Muscle of leg (tissue), 11 donors: Measurements from ENCODE around the gene FREM3. TPM values are rescaled to one million over a fixed set of nuclear protein-coding genes. Genes with fewer than 3 reads are reported as not detected.

Source experiments
- DNase-seq: peaks from one replicate; pipeline ENCODE4 v3.0.0; 2013
- H3K27ac ChIP-seq: one replicate; pipeline ENCODE4 v1.5.1; 2013; ENCODE audit warnings: mild to moderate bottlenecking, low read length, control low read depth
- H3K27me3 ChIP-seq: one replicate; pipeline ENCODE4 v1.6.1; 2013; ENCODE audit warnings: low read length; ENCODE audit not compliant: control insufficient read depth, insufficient read depth
- H3K36me3 ChIP-seq: one replicate; pipeline ENCODE4 v1.6.1; 2013; ENCODE audit warnings: low read length; ENCODE audit not compliant: control insufficient read depth, insufficient read depth
- H3K4me1 ChIP-seq: one replicate; pipeline ENCODE4 v1.6.1; 2013; ENCODE audit warnings: low read length; ENCODE audit not compliant: control insufficient read depth, insufficient read depth
- H3K4me3 ChIP-seq: one replicate; pipeline ENCODE4 v1.5.1; 2013; ENCODE audit warnings: low read length, control low read depth
- H3K9me3 ChIP-seq: replicated peaks from 2 replicates; pipeline ENCODE4 v1.6.1; 2013; ENCODE audit warnings: low read depth, low read length; ENCODE audit not compliant: control insufficient read depth
- WGBS: methylation state at CpG from one replicate; pipeline ENCODE4 v1.1.5; 2013; ENCODE audit warnings: missing lambda C conversion rate; ENCODE audit not compliant: insufficient coverage; 5-methylcytosine and 5-hydroxymethylcytosine counted together
- polyA plus RNA-seq, 8 donors: library from polyadenylated mRNA; unstranded; fragments of 120-200 nt; gene quantifications; one replicate each; pipeline versions ENCODE4 v1.2.1 to v1.2.3, GENCODE V29; 2013; ENCODE audit warnings: inconsistent platforms in 1 of 8, low replicate concordance in 1 of 8; ENCODE audit not compliant: insufficient read length in 8 of 8, insufficient read depth in 1 of 8
- total RNA-seq: library from RNA; stranded (reverse); fragments of 120-200 nt; gene quantifications from one replicate; pipeline ENCODE4 v1.2.4, GENCODE V29; 2013

The FREM3 gene
- total and polyA plus RNA-seq, 9 donors, result 0.05 to 0.64 (median 0.15) TPM

DNA sequence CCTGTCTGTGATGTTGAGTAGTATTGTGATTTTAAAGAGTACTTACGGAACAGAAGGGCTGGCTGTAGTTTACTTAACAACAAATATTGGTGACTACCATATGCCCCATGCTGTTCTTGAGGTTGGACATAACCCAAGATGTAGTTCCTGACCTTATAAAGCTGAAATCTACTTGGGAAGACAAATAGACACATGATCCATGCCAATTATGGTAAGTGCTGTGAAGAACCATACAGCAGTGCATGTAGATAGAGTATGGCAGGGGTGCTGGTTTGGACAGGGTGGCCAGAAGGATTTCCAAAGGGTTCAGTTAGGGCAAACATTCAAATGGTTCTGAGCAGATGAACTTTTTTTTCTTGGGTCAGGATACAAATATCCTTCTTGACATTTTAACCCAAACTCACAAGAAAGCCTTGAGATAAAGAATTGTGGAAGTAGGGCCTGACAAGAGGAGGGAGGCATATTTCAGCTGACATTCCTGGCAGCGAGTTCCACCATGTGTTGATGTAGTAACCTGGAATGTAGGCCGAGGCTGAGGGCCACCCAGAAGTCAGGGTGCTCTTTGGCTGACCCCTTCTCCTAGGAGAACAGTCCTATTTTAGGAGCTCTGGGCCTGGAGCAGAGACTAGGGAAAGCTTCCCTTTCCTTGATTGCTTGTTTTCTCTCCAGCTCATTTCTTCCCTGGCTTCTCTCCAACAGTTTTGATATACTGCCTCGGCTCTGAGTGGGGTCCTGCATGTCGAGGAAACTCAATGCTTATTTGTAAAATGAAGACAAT lies 74.2 kb downstream of the FREM3 start:
- Histone ChIP-seq H3K27ac (peak overlapping the region; percentile 76), H3K4me3 (no peak overlapping the region), H3K4me1 (peaks cover 7% of the 10 kb centered on the region), H3K9me3 (no peaks in the 10 kb centered on the region), H3K36me3 (no peaks in the 10 kb centered on the region), H3K27me3 (no peaks in the 10 kb centered on the region)
- WGBS, result 0% methylated on average over 1 of the region's 5 CpGs
- DNase-seq, result peak; percentile 97

GRCh38 chr4:143625632-143626031 lies 74.8 kb downstream of the FREM3 start:
- Histone ChIP-seq H3K27ac (peak overlapping the region; percentile 76), H3K4me3 (no peak overlapping the region), H3K9me3 (no peaks in the 10 kb centered on the region), H3K4me1 (peaks cover 7% of the 10 kb centered on the region), H3K27me3 (no peaks in the 10 kb centered on the region), H3K36me3 (no peaks in the 10 kb centered on the region)
- WGBS, result no CpG with 5 or more reads among the region's 4 CpGs
- no peak for DNase-seq

GRCh38 chr4:143623896-143624295 lies 76.6 kb downstream of the FREM3 start:
- Histone ChIP-seq H3K27ac (peak overlapping the region; percentile 26), H3K4me1 (peaks cover 7% of the 10 kb centered on the region), H3K27me3 (no peaks in the 10 kb centered on the region), H3K36me3 (no peaks in the 10 kb centered on the region), H3K4me3 (no peak overlapping the region), H3K9me3 (no peaks in the 10 kb centered on the region)
- no CpG with 5 or more reads among the region's 3 CpGs for WGBS
- peak; percentile 58 for DNase-seq

DNA sequence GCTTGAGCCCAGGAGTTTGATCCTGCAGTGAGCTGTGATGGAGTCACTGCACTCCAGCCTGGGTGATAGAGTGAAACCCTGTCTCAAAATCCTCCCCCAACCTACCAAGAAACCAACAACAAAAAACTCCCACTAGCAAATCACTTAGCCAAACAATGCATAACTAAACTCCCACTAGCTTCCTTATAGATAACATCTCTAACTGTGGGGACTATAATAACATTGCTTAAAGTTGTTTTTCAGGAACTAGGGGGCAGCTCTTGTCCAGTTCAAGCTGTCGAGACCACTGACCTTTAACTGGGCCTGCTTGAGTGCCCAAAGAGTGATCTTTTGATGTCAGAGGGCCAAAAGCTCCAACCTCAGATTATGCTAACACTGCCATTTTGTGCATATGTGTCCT lies 81.7 kb downstream of the FREM3 start:
- H3K27me3 ChIP-seq, result no peaks in the 10 kb centered on the region
- no peak for DNase-seq

DNA sequence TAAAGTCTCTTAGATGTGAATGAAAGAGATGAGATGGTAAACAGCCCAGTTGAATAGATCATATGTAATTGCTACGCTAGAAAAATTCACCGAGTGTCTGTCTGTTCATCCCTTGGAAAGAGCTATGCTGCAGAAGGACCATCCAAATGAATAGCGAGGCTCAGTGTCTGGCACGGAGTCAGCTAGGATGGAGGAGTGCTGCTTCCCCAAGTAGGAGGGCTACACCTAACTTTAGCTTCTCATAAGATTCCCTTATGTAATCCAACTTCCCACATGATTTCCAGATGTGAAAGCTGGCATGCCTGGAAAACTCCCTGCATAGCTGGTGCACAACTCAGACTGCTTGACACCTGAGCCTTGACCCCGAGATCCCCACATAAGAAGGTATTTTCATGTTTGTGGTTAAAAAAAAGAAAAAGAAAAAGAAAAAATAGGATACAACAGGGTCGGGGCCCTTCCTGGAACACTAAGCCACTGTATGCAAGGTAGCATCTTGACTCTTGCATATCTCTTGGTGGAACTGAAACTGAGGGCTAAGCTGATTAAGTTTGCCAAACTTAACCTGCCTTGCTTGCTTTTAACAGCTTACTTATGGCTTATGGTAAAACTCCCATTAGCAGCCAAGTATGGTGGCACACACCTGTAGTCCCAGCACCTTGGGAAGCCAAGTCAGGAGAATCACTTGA lies 82.3 kb downstream of the FREM3 start:
- H3K36me3 ChIP-seq, result no peaks in the 10 kb centered on the region
- no peaks in the 10 kb centered on the region for H3K4me1 ChIP-seq
- DNase-seq, result no peak
- WGBS, result 72% methylated on average over 4 of the region's 6 CpGs
- H3K27me3 ChIP-seq, result no peaks in the 10 kb centered on the region
- H3K4me3 ChIP-seq, result no peak overlapping the region
- H3K27ac ChIP-seq, result no peak overlapping the region
- no peaks in the 10 kb centered on the region for H3K9me3 ChIP-seq

More for the DNA sequence above, 81.7 kb downstream of the FREM3 start:
- no peaks in the 10 kb centered on the region for H3K9me3 ChIP-seq
- H3K4me1 ChIP-seq, result no peaks in the 10 kb centered on the region
- H3K27ac ChIP-seq, result no peak overlapping the region
- no CpG with 5 or more reads among the region's 1 CpG for WGBS
- H3K4me3 ChIP-seq, result no peak overlapping the region
- no peaks in the 10 kb centered on the region for H3K36me3 ChIP-seq

DNA sequence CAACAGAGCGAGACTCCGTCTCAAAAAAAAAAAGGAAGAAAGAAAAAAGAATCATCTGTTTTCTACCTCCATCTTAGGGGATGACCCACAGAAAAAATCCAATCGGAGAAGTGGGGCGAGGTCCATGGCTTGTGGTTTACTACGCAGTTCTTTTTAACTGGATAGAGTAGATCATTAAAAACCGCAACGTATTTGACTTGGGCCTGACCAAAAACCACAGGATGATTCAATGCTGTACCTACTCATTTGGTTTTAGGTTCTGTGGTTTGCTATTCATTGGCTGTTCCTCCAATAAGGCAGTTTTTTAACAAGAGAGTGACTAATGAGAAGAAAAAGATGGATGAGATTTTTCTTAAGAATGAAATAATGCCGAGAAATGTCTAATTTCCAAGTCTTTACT lies 83.7 kb downstream of the FREM3 start:
- H3K36me3 ChIP-seq, result no peaks in the 10 kb centered on the region
- no peaks in the 10 kb centered on the region for H3K9me3 ChIP-seq
- 100% methylated on average over 2 of the region's 8 CpGs for WGBS
- H3K4me1 ChIP-seq, result no peaks in the 10 kb centered on the region
- DNase-seq, result no peak
- no peak overlapping the region for H3K4me3 ChIP-seq
- H3K27ac ChIP-seq, result no peak overlapping the region
- no peaks in the 10 kb centered on the region for H3K27me3 ChIP-seq

DNA sequence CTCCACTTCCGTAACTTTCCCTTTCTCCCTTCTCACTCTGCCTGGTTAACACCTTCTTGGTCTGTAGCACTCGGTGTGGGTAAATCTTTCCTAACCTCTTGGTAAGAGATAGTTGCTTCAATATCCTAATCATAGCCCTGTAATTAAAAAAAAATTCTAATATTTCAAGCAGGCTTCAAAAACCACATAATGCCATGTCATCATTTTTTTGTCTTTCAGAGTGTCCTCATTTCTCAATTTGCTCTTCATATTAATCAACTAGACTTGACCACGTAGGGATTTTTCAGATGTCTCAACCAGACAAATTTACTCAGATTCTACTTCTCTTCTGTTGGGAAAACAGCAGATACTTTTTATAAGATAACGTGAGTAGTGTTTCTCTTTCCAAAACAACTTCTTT lies 91.0 kb downstream of the FREM3 start:
- Histone ChIP-seq H3K4me1 (no peaks in the 10 kb centered on the region), H3K4me3 (no peak overlapping the region), H3K27ac (no peak overlapping the region), H3K9me3 (peaks cover 2% of the 10 kb centered on the region), H3K36me3 (no peaks in the 10 kb centered on the region), H3K27me3 (no peaks in the 10 kb centered on the region)
- no peak for DNase-seq
- no CpG with 5 or more reads among the region's 4 CpGs for WGBS

DNA sequence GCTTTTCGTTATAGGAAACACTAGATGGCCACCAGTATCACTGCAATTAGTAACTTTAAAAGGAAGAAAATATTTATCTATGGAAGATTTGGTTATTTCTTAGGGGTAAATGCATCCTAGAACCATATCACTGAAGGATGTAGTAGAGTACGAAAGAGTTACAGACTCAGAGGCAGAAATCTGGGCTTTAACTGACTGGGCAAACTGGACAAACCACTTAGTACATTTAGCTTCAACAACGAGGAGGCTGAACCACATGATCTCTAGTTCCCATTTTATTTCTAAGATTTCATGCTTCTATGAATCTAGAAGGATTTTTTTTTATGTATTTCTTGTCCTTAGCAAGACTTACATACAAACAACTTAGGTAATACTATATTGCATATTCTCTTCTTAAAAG lies 94.0 kb downstream of the FREM3 start:
- no peak for DNase-seq
- no CpG with 5 or more reads among the region's 3 CpGs for WGBS
- H3K4me1 ChIP-seq, result no peaks in the 10 kb centered on the region
- H3K36me3 ChIP-seq, result no peaks in the 10 kb centered on the region
- no peak overlapping the region for H3K27ac ChIP-seq
- H3K4me3 ChIP-seq, result no peak overlapping the region
- peaks cover 2% of the 10 kb centered on the region for H3K9me3 ChIP-seq
- no peaks in the 10 kb centered on the region for H3K27me3 ChIP-seq

DNA sequence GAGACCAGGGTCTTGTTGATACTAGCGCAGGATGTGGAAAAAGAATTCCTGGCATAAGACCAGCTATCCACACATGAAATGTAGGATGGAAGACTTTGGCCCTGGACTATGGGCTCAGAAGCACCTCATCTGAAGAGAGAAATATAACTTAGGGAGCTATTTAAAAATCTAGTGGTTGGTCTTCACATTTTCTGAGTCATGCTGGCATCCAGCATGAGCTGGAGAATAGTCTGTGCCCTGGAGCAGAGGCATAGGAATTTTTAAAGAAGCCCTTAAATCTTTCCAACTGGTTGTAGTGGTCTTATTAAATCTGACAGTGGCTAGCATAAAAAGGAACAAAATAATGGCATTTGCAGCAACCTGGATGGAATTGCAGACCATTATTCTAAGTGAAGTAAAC lies 100.6 kb downstream of the FREM3 start:
- no peaks in the 10 kb centered on the region for H3K9me3 ChIP-seq
- H3K4me3 ChIP-seq, result no peak overlapping the region
- WGBS, result no CpG with 5 or more reads among the region's 1 CpG
- no peaks in the 10 kb centered on the region for H3K27me3 ChIP-seq
- H3K36me3 ChIP-seq, result no peaks in the 10 kb centered on the region
- no peaks in the 10 kb centered on the region for H3K4me1 ChIP-seq
- DNase-seq, result peak; percentile 37
- H3K27ac ChIP-seq, result no peak overlapping the region

DNA sequence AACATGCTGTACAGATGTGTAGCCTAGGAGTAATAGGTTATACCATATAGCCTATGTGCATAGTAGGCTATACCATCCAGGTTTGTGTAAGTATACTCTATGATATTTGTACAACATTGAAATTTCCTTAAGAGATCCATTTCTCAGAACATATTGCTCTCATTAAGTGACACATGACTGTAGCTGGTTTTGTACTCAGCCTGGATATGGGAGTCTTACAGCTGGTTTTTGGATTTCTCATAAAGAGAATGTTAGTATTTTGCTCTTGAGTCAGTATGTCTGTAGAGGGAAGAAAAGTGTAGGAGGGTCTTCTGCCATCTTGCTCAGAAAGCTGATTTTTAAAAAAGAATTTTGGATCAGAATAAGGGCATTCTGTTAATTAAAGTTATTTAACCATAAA lies 101.7 kb downstream of the FREM3 start:
- Histone ChIP-seq H3K4me3 (no peak overlapping the region), H3K4me1 (no peaks in the 10 kb centered on the region), H3K27me3 (no peaks in the 10 kb centered on the region), H3K27ac (no peak overlapping the region), H3K9me3 (no peaks in the 10 kb centered on the region), H3K36me3 (no peaks in the 10 kb centered on the region)
- peak; percentile 52 for DNase-seq
